CD8-positive, alpha-beta memory T cell (primary cell): Measurements from ENCODE around the gene SPNS3. TPM values are rescaled to one million over a fixed set of nuclear protein-coding genes. Genes with fewer than 3 reads are reported as not detected.

Experiments used
- CTCF ChIA-PET: fragments of 350-600 bp; sonication (Branson Sonifier 250); formaldehyde crosslinking; loops from one replicate; lab custom pipeline; 2021; ENCODE audit warnings: antibody characterized with exemption; lab: Charles Lee
- POLR2A ChIA-PET: fragments of 350-600 bp; sonication (Branson Sonifier 250); formaldehyde crosslinking; loops from one replicate; lab custom pipeline; 2021; ENCODE audit warnings: antibody characterized with exemption; lab: Charles Lee
- DNase-seq, 5 donors: peaks; one replicate each; pipeline versions ENCODE4 v3.0.0 to v3.0.0-alpha.2; 2020 to 2022; ENCODE audit warnings: mixed read lengths in 1 of 5
- H3K27ac ChIP-seq: one replicate; pipeline ENCODE4 v1.7.0; 2013; ENCODE audit warnings: low read depth, mild to moderate bottlenecking, low read length, moderate library complexity
- H3K27me3 ChIP-seq: 2 replicates; pipeline ENCODE4 v1.7.0; 2013; ENCODE audit warnings: low read length, mild to moderate bottlenecking; ENCODE audit not compliant: insufficient read depth, poor library complexity, severe bottlenecking
- H3K36me3 ChIP-seq: 2 replicates; pipeline ENCODE4 v1.7.0; 2013; ENCODE audit warnings: mild to moderate bottlenecking, low read length, moderate library complexity; ENCODE audit not compliant: insufficient read depth
- H3K4me1 ChIP-seq: 2 replicates; pipeline ENCODE4 v1.7.0; 2013; ENCODE audit warnings: mild to moderate bottlenecking, low read length, moderate library complexity; ENCODE audit not compliant: insufficient read depth
- H3K4me3 ChIP-seq: 2 replicates; pipeline ENCODE4 v1.7.0; 2013; ENCODE audit warnings: mild to moderate bottlenecking, low read length
- H3K9me3 ChIP-seq: 2 replicates; pipeline ENCODE4 v1.7.0; 2013; ENCODE audit warnings: mild to moderate bottlenecking, low read length
- H3K27ac Mint-ChIP-seq, 8 donors: one replicate each; pipeline ENCODE4 v1.8.0; 2020 to 2021; ENCODE audit warnings: mixed read lengths in 8 of 8, mild to moderate bottlenecking in 6 of 8, inconsistent platforms in 3 of 8, moderate library complexity in 3 of 8
- H3K27me3 Mint-ChIP-seq, 2 donors: one replicate each; pipeline ENCODE4 v1.8.0; 2020 to 2021; ENCODE audit warnings: mixed read lengths in 2 of 2, mild to moderate bottlenecking in 1 of 2, moderate library complexity in 1 of 2
- H3K36me3 Mint-ChIP-seq, 3 donors: one replicate each; pipeline ENCODE4 v1.8.0; 2020 to 2021; ENCODE audit warnings: mixed read lengths in 3 of 3, inconsistent platforms in 1 of 3, mild to moderate bottlenecking in 1 of 3
- H3K4me1 Mint-ChIP-seq, 3 donors: one replicate each; pipeline ENCODE4 v1.8.0; 2020 to 2021; ENCODE audit warnings: mixed read lengths in 3 of 3, inconsistent platforms in 1 of 3, mild to moderate bottlenecking in 1 of 3
- H3K4me3 Mint-ChIP-seq, 7 donors: one replicate each; pipeline ENCODE4 v1.8.0; 2020 to 2021; ENCODE audit warnings: mixed read lengths in 7 of 7, mild to moderate bottlenecking in 6 of 7, moderate library complexity in 4 of 7, inconsistent platforms in 2 of 7
- H3K9me3 Mint-ChIP-seq, 5 donors: one replicate each; pipeline ENCODE4 v1.8.0; 2020 to 2022; ENCODE audit warnings: mixed read lengths in 5 of 5, mild to moderate bottlenecking in 3 of 5, moderate library complexity in 2 of 5, inconsistent platforms in 1 of 5
- polyA plus RNA-seq: library from polyadenylated mRNA; unstranded; fragments of 300-500 nt; fragmentation: Illumina TruSeq; gene quantifications from one replicate; pipeline ENCODE4 v1.2.3, GENCODE V29; 2021
- total RNA-seq, 2 experiments: library from RNA; stranded (reverse); gene quantifications; one replicate each; pipeline ENCODE4 v1.2.3, GENCODE V29; 2021

Gene SPNS3
- total and polyA plus RNA-seq, 3 experiments from 2014 or later, result 7.3 to 10.0 (median 7.5) TPM

DNA sequence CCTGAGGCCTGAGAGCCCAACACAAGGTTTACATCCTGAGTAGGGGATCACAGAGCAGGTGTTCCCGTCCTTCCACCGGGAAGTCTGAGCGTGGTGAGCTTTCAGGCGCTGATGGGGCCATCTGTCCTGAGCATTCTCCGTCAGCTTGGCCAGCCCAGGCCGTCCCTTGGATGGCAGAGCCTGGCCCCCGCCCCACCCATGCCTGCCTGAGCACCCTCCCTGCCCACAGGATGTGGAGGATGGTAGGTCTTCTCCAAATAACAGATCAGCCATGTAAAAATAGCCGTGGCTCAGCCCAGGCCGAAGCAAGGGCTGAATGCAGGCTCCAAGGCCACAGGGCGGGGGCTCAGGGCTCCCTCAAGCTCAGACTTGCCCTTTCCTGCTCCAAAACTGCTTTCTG, 85.2 kb downstream of the SPNS3 start:
- no peaks in the 10 kb centered on the region for H3K27me3 ChIP-seq
- H3K4me1 ChIP-seq, result no peaks in the 10 kb centered on the region
- POLR2A ChIA-PET, result no interaction called here
- no peaks in the 10 kb centered on the region for H3K4me1 Mint-ChIP-seq
- peaks cover 0 to 2% of the 10 kb centered on the region in 2 donors for H3K27me3 Mint-ChIP-seq
- H3K4me3 Mint-ChIP-seq, result no peak overlapping the region
- peaks cover 0 to 1% (median 0%) of the 10 kb centered on the region in 3 donors for H3K36me3 Mint-ChIP-seq
- no peaks in the 10 kb centered on the region for H3K9me3 ChIP-seq
- no peaks in the 10 kb centered on the region for H3K9me3 Mint-ChIP-seq
- CTCF ChIA-PET, result no interaction called here
- no peak overlapping the region for H3K27ac Mint-ChIP-seq
- DNase-seq, result no peak
- no peaks in the 10 kb centered on the region for H3K36me3 ChIP-seq
- H3K4me3 ChIP-seq, result no peak overlapping the region
- H3K27ac ChIP-seq, result no peak overlapping the region

DNA sequence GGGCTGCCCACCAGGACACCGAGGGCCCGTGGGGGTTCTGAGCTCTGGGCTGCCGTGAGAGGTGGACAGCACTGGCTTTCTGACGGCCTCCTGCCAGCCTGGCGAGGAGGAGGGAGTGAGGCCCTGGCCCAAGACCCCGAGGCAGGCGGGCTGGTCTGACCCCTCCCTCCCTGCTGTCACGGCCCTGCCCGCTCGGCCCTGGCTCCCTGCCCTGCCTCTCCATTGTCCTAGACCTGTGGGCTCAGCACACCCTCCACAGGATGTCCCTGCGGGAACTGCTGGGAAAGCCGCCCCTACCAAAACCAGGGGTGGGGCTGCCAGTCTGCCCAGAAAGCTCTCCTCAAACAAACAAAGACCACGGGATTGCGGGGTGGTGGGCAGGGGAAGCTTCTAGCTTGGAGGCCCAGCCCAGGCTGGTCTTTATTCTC, 85.6 kb downstream of the SPNS3 start:
- Mint-ChIP-seq H3K4me1 (no peaks in the 10 kb centered on the region), H3K27me3 (peaks cover 0 to 2% of the 10 kb centered on the region in 2 donors), H3K36me3 (peaks cover 0 to 1% (median 0%) of the 10 kb centered on the region in 3 donors), H3K27ac (no peak overlapping the region), H3K9me3 (no peaks in the 10 kb centered on the region), H3K4me3 (peak overlapping the region in 1 of 7 donors; percentile 74)
- Histone ChIP-seq H3K27ac (no peak overlapping the region), H3K4me3 (no peak overlapping the region), H3K27me3 (no peaks in the 10 kb centered on the region), H3K36me3 (no peaks in the 10 kb centered on the region), H3K4me1 (no peaks in the 10 kb centered on the region), H3K9me3 (no peaks in the 10 kb centered on the region)
- DNase-seq, result no peak
- POLR2A ChIA-PET, result no interaction called here
- CTCF ChIA-PET, result interaction anchor here (0.7 to 1.0 kb wide), 2 partner anchors 10 to 47 kb away, joined by 3 read pairs; no protein-coding TSS in a partner anchor

DNA sequence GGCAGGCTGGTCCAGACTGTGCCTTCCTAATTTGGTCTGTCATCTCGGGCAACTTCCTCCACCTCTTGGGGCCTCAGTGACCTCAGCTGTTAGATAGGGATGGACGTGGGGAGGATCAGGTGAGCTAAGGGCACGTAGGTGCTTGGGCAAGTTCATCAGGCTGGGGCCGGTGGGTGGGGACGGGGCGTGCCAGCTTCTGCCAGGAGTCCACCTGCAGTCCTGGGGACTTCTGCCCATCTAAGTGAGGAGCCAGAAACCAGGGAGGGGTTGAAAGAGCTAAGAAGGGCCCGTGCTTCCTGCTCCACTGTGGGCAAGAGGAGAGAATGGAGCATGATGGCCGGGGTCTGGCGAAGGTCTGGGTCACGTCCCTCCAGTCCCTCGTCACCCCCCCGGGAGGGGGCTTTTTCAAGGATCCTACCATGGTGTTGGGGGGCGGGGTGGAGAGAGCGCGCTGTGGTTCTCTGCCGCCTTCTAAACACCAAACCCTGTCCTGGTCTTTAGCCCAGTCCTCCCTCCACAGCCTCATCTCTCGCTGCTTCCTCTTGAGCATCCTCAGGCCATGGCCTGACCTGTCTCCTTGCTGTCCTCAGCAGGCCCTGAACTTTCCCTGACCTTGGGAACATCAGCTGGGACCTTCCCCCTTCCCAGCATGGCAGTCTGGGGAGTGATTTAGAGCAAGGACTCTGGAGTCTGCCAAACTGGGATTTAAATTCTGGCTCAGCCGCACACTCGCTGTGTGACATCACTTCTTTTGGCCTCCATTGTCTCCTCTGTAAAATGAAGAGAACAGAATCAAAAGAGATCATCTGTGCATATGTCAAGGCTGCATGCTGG, 86.5 kb downstream of the SPNS3 start:
- H3K27ac ChIP-seq, result no peak overlapping the region
- no peak overlapping the region for H3K4me3 ChIP-seq
- ChIA-PET POLR2A (no interaction called here), CTCF (interaction anchor here (0.7 to 1.0 kb wide), 2 partner anchors 11 to 46 kb away, joined by 3 read pairs; no protein-coding TSS in a partner anchor)
- no peaks in the 10 kb centered on the region for H3K9me3 ChIP-seq
- peaks cover 0 to 2% of the 10 kb centered on the region in 2 donors for H3K27me3 Mint-ChIP-seq
- H3K36me3 Mint-ChIP-seq, result peaks cover 0 to 1% (median 0%) of the 10 kb centered on the region in 3 donors
- H3K4me1 Mint-ChIP-seq, result no peaks in the 10 kb centered on the region
- H3K4me1 ChIP-seq, result no peaks in the 10 kb centered on the region
- no peak overlapping the region for H3K27ac Mint-ChIP-seq
- no peaks in the 10 kb centered on the region for H3K27me3 ChIP-seq
- no peak overlapping the region for H3K4me3 Mint-ChIP-seq
- no peaks in the 10 kb centered on the region for H3K36me3 ChIP-seq
- no peaks in the 10 kb centered on the region for H3K9me3 Mint-ChIP-seq
- no peak for DNase-seq

DNA sequence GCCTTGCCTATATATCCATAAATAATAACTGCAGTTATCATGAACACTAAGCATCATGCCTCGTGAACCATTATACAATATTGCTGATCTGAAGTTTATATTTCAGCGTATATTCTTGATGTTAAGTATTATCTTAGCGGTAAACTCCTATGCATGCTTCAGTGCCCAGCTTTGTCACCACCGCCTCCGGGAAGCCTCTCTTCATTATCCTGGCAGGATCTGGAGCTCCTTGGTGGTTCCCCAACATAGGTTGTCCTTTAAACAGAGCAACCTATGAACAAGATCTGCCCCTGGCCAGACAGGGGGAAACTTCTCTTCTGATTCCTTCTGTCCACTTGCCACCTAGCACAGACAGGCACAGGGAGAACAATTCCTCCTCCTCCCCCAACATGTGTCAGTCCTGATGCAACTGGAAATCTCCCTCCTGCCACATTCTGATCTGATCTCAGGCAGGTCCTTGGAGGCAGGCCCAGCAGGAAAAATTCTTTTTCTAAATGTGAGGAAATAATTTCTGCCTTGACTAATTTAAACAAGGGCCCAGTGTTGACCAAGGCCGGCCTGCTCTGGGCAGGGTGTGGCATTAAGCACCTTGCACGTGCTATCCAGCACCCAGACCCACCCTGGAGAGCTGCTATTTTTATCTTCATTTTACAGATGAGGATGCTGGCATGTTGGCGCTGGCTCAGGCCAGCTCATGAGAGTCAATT, 87.3 kb downstream of the SPNS3 start:
- ChIA-PET CTCF (no interaction called here), POLR2A (no interaction called here)
- H3K9me3 ChIP-seq, result no peaks in the 10 kb centered on the region
- Mint-ChIP-seq H3K4me1 (no peaks in the 10 kb centered on the region), H3K27ac (no peak overlapping the region), H3K36me3 (peaks cover 0 to 1% (median 0%) of the 10 kb centered on the region in 3 donors), H3K4me3 (no peak overlapping the region), H3K27me3 (peaks cover 0 to under 1% of the 10 kb centered on the region in 2 donors), H3K9me3 (no peaks in the 10 kb centered on the region)
- no peak for DNase-seq
- H3K4me3 ChIP-seq, result no peak overlapping the region
- H3K27ac ChIP-seq, result no peak overlapping the region
- no peaks in the 10 kb centered on the region for H3K27me3 ChIP-seq
- no peaks in the 10 kb centered on the region for H3K4me1 ChIP-seq
- H3K36me3 ChIP-seq, result no peaks in the 10 kb centered on the region

DNA sequence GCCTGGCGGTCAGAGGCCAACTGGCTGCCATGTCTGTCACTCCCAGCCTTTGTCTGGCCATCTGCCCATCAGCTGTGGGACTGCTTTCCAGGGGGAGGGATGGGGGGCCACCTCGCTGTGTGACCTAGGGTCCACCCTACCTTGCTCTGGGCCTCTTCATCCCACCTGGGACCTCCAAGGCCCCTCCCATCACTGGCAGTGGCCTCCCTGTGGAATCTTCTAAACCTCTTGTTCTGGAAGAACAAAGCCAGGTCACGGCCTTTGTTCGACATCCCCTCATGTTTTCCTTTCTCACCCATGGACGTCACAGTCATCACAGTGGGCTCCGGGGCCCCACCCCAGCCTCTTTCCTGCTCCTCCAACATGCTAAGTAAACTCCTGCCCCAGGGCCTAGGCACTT, 88.9 kb downstream of the SPNS3 start:
- no peak overlapping the region for H3K4me3 Mint-ChIP-seq
- no peaks in the 10 kb centered on the region for H3K9me3 Mint-ChIP-seq
- H3K4me1 Mint-ChIP-seq, result no peaks in the 10 kb centered on the region
- no peak for DNase-seq
- Histone ChIP-seq H3K27ac (no peak overlapping the region), H3K36me3 (no peaks in the 10 kb centered on the region), H3K27me3 (no peaks in the 10 kb centered on the region), H3K4me1 (no peaks in the 10 kb centered on the region), H3K4me3 (no peak overlapping the region), H3K9me3 (no peaks in the 10 kb centered on the region)
- peak overlapping the region in 1 of 8 donors; percentile 60 for H3K27ac Mint-ChIP-seq
- H3K36me3 Mint-ChIP-seq, result peaks cover 0 to 1% (median 0%) of the 10 kb centered on the region in 3 donors
- POLR2A ChIA-PET, result no interaction called here
- CTCF ChIA-PET, result no interaction called here
- no peaks in the 10 kb centered on the region for H3K27me3 Mint-ChIP-seq

DNA sequence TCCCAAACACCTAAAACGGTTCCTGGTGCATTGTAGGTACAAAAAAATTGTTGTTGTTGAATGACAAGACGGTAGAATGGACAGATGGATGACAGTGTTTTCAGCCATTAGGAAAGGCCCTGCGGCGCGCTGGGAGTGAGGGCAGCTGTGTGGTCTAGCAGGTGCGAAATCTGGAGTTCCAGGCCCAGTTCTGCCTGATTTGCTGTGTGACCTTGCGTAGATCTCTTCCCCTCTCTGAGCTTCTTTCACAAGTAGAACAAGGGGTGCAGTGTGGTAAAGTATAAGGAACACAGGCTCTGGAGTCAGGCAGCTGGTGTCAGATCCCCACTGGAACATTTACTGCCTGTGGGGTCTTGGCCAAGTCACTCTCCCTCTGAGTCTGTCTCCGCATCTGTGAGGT, 90.2 kb downstream of the SPNS3 start:
- no peak overlapping the region for H3K4me3 Mint-ChIP-seq
- no peaks in the 10 kb centered on the region for H3K4me1 Mint-ChIP-seq
- CTCF ChIA-PET, result no interaction called here

DNA sequence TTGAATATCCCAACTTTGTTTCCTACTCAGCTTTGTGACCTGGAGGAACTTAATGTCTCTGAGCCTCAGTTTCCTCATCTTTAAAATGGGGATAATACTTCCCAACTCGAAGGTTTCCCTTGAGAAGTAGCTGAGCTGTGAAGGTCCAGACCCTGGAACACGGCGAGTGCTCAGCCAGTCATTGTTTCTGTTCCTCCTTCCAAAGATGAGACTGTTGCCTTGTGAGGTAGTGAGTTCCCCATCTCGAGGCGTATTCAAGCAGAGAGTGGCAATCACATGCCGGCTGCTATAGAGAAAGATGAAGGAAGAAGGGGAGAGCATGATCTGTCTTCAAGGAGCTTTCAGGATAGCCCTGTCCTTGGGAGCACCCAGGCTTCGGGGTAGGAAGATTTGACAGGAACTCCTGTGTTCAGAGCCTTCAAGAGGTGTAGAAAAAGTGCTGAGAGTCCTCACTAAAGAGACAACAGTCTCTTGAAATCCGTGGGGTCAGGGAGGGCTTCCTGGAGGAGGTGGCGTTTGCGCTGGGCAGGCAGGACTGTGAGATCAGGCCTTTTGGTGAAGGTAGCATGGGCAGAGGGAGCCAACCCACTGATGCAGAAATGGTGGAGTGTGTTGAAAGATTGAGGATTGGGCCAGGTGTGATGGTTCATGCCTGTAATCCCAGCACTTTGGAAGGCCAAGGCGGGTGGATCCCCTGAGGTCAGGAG, 92.1 kb downstream of the SPNS3 start:
- no peaks in the 10 kb centered on the region for H3K4me1 Mint-ChIP-seq
- no peaks in the 10 kb centered on the region for H3K9me3 Mint-ChIP-seq
- ChIA-PET POLR2A (no interaction called here), CTCF (no interaction called here)
- H3K9me3 ChIP-seq, result no peaks in the 10 kb centered on the region
- H3K27me3 ChIP-seq, result no peaks in the 10 kb centered on the region
- H3K36me3 ChIP-seq, result no peaks in the 10 kb centered on the region
- no peak for DNase-seq
- H3K27ac Mint-ChIP-seq, result peak overlapping the region in 1 of 8 donors; percentile 29
- H3K36me3 Mint-ChIP-seq, result no peaks in the 10 kb centered on the region
- H3K27me3 Mint-ChIP-seq, result peaks cover 0 to 1% of the 10 kb centered on the region in 2 donors
- no peak overlapping the region for H3K4me3 Mint-ChIP-seq
- H3K4me3 ChIP-seq, result no peak overlapping the region
- no peaks in the 10 kb centered on the region for H3K4me1 ChIP-seq
- H3K27ac ChIP-seq, result no peak overlapping the region

More for the DNA sequence above, 90.2 kb downstream of the SPNS3 start:
- Histone ChIP-seq H3K9me3 (no peaks in the 10 kb centered on the region), H3K36me3 (no peaks in the 10 kb centered on the region), H3K27ac (no peak overlapping the region), H3K27me3 (no peaks in the 10 kb centered on the region), H3K4me1 (no peaks in the 10 kb centered on the region), H3K4me3 (no peak overlapping the region)
- POLR2A ChIA-PET, result interaction anchor here (0.5 kb wide), 1 partner anchor 540 kb away, joined by 4 read pairs; no protein-coding TSS in a partner anchor
- Mint-ChIP-seq H3K9me3 (no peaks in the 10 kb centered on the region), H3K27ac (no peak overlapping the region), H3K27me3 (no peaks in the 10 kb centered on the region), H3K36me3 (no peaks in the 10 kb centered on the region)
- no peak for DNase-seq
